SK-N-SH treated with all-trans-retinoic acid at 6 μM for 48 hours (cell line): Measurements from ENCODE around the gene SNCB.

ENCODE experiments used
- ATAC-seq: fragments of 200-7000 bp; cut with Tn5 transposase; 3 replicates; pipeline ENCODE4 v1.9.1; 2020; ENCODE audit warnings: mild to moderate bottlenecking, moderate library complexity
- ARNTL ChIP-seq: fragments of 450-650 bp; formaldehyde crosslinking; IDR thresholded peaks from 2 replicates; pipeline ENCODE4 v1.5.0; 2020; ENCODE audit warnings: low read depth, mild to moderate bottlenecking, moderate library complexity, borderline replicate concordance
- BACH2 ChIP-seq: fragments of 250-450 bp; sonication (Bioruptor Pico); IDR thresholded peaks from 2 replicates; pipeline ENCODE4 v1.9.0; 2021; ENCODE audit warnings: mild to moderate bottlenecking, borderline replicate concordance
- CSDC2 ChIP-seq: fragments of 250-450 bp; sonication (Bioruptor Pico); IDR thresholded peaks from 2 replicates; pipeline ENCODE4 v1.5.0; 2020; ENCODE audit warnings: mild to moderate bottlenecking, moderate library complexity
- CSRNP3 ChIP-seq: fragments of 250-450 bp; sonication (Bioruptor Pico); IDR thresholded peaks from 2 replicates; pipeline ENCODE4 v1.5.1; 2021; ENCODE audit warnings: mild to moderate bottlenecking, moderate library complexity
- ESRRG ChIP-seq: fragments of 250-450 bp; sonication (Bioruptor Pico); IDR thresholded peaks from 2 replicates; pipeline ENCODE4 v1.6.1; 2021; ENCODE audit warnings: mild to moderate bottlenecking
- ISL1 ChIP-seq: fragments of 250-450 bp; sonication (Bioruptor Pico); IDR thresholded peaks from 2 replicates; pipeline ENCODE4 v2.1.2; 2022; ENCODE audit warnings: mild to moderate bottlenecking, moderate library complexity
- OSR1 ChIP-seq: fragments of 250-450 bp; sonication (Bioruptor Pico); IDR thresholded peaks from 2 replicates; pipeline ENCODE4 v1.8.0; 2022; ENCODE audit warnings: moderate library complexity, mild to moderate bottlenecking, inconsistent platforms
- POU6F1 ChIP-seq: fragments of 250-450 bp; sonication (Bioruptor Pico); IDR thresholded peaks from 2 replicates; pipeline ENCODE4 v1.8.0; 2021; ENCODE audit warnings: low read depth, mild to moderate bottlenecking, moderate library complexity, borderline replicate concordance
- PPARA ChIP-seq: fragments of 250-450 bp; sonication (Bioruptor Pico); IDR thresholded peaks from 2 replicates; pipeline ENCODE4 v1.5.0; 2020; ENCODE audit warnings: mild to moderate bottlenecking, borderline replicate concordance
- RARB ChIP-seq: fragments of 250-450 bp; sonication (Bioruptor Pico); IDR thresholded peaks from 2 replicates; pipeline ENCODE4 v1.8.0; 2021; ENCODE audit warnings: mild to moderate bottlenecking, moderate library complexity
- SNAI2 ChIP-seq: fragments of 250-450 bp; sonication (Bioruptor Pico); IDR thresholded peaks from 2 replicates; pipeline ENCODE4 v1.5.0; 2020; ENCODE audit warnings: mild to moderate bottlenecking, moderate library complexity
- TCF4 ChIP-seq: fragments of 250-450 bp; sonication (Bioruptor Pico); IDR thresholded peaks from 2 replicates; pipeline ENCODE4 v1.8.0; 2021; ENCODE audit warnings: mild to moderate bottlenecking, moderate library complexity, borderline replicate concordance
- TOX ChIP-seq: fragments of 250-450 bp; sonication (Bioruptor Pico); IDR thresholded peaks from 2 replicates; pipeline ENCODE4 v1.8.0; 2021; ENCODE audit warnings: mild to moderate bottlenecking, moderate library complexity, borderline replicate concordance
- TSHZ2 ChIP-seq: fragments of 250-450 bp; sonication (Bioruptor Pico); IDR thresholded peaks from 2 replicates; pipeline ENCODE4 v1.5.0; 2020; ENCODE audit warnings: mild to moderate bottlenecking, moderate library complexity
- ZC3H10 ChIP-seq: fragments of 250-450 bp; sonication (Bioruptor Pico); IDR thresholded peaks from 2 replicates; pipeline ENCODE4 v1.5.1; 2021; ENCODE audit warnings: mild to moderate bottlenecking, moderate library complexity
- ZFP3 ChIP-seq: fragments of 250-450 bp; sonication (Bioruptor Pico); IDR thresholded peaks from 2 replicates; pipeline ENCODE4 v1.5.0; 2020; ENCODE audit warnings: mild to moderate bottlenecking, moderate library complexity
- ZFP30 ChIP-seq: fragments of 450-650 bp; formaldehyde crosslinking; IDR thresholded peaks from 2 replicates; pipeline ENCODE4 v1.5.0; 2022; ENCODE audit warnings: mild to moderate bottlenecking, moderate library complexity
- ZNF565 ChIP-seq: fragments of 450-650 bp; formaldehyde crosslinking; conservative IDR thresholded peaks from 2 replicates; pipeline ENCODE4 v1.5.0; 2020; ENCODE audit warnings: low read depth, mild to moderate bottlenecking, moderate library complexity
- ZNF70 ChIP-seq: fragments of 450-650 bp; formaldehyde crosslinking; IDR thresholded peaks from 2 replicates; pipeline ENCODE4 v1.5.0; 2020; ENCODE audit warnings: mild to moderate bottlenecking, moderate library complexity

Gene SNCB

GRCh38 chr5:176609724-176610434, 20.5 kb downstream of the SNCB start, which contains the start of gene GPRIN1:
GPRIN1 (minus strand) TSS chr5:176610156; CDS start chr5:176599834, 10,322 bp downstream.
- peak; percentile 74 for ATAC-seq

GRCh38 chr5:176608937-176609723, 21.2 kb downstream of the SNCB start:
- no peak for TF ChIP-seq ISL1 (CRISPR knock-in tag)
- TF ChIP-seq BACH2 (CRISPR knock-in tag), result no peak
- TF ChIP-seq TSHZ2, result no peak
- TF ChIP-seq ZC3H10 (CRISPR knock-in tag), result no peak
- no peak for TF ChIP-seq CSRNP3 (CRISPR knock-in tag)
- TF ChIP-seq ARNTL (CRISPR knock-in tag), result no peak
- no peak for TF ChIP-seq ZFP30 (CRISPR knock-in tag)
- no peak for TF ChIP-seq ZNF565 (CRISPR knock-in tag)
- no peak for TF ChIP-seq ZNF70 (CRISPR knock-in tag)
- no peak for TF ChIP-seq SNAI2
- TF ChIP-seq PPARA, result no peak
- no peak for TF ChIP-seq ZFP3 (CRISPR knock-in tag)
- TF ChIP-seq CSDC2 (CRISPR knock-in tag), result no peak
- TF ChIP-seq RARB (CRISPR knock-in tag), result no peak
- no peak for TF ChIP-seq TOX
- no peak for TF ChIP-seq ESRRG (CRISPR knock-in tag)
- TF ChIP-seq TCF4 (CRISPR knock-in tag), result no peak
- peak; percentile 15 for ATAC-seq

More at GRCh38 chr5:176609724-176610434, 20.5 kb downstream of the SNCB start, which contains the start of gene GPRIN1:
- TF ChIP-seq ZC3H10 (CRISPR knock-in tag), result no peak
- TF ChIP-seq ARNTL (CRISPR knock-in tag), result no peak
- no peak for TF ChIP-seq BACH2 (CRISPR knock-in tag)
- no peak for TF ChIP-seq TOX
- TF ChIP-seq SNAI2, result no peak
- no peak for TF ChIP-seq ZFP3 (CRISPR knock-in tag)
- TF ChIP-seq OSR1 (CRISPR knock-in tag), result no peak
- TF ChIP-seq PPARA, result no peak
- no peak for TF ChIP-seq ESRRG (CRISPR knock-in tag)

GRCh38 chr5:176608142-176608705, 22.1 kb downstream of the SNCB start:
- no peak for TF ChIP-seq POU6F1
- no peak for TF ChIP-seq ZNF70 (CRISPR knock-in tag)
- no peak for TF ChIP-seq ARNTL (CRISPR knock-in tag)
- TF ChIP-seq BACH2 (CRISPR knock-in tag), result no peak
- no peak for TF ChIP-seq SNAI2
- no peak for TF ChIP-seq OSR1 (CRISPR knock-in tag)
- TF ChIP-seq TSHZ2, result no peak
- no peak for TF ChIP-seq ZNF565 (CRISPR knock-in tag)
- no peak for TF ChIP-seq ZFP30 (CRISPR knock-in tag)
- no peak for TF ChIP-seq ZFP3 (CRISPR knock-in tag)
- ATAC-seq, result no peak
